Measurements from ENCODE around the gene ABCA13. TPM values are rescaled to one million over a fixed set of nuclear protein-coding genes. Genes with fewer than 3 reads are reported as not detected.

ABCA13 gene
- total RNA-seq, 4 donors from 2014 or later = under 0.01 to 0.26 (median 0.06) TPM; not detected in 1

- intact Hi-C loops (cut with DNase I) = no loop called here
- DNase-seq (ENCODE audit: extremely low spot score) = no peak
- Histone ChIP-seq H3K36me3 (no peaks in the 10 kb centered on the region), H3K9me3 (no peaks in the 10 kb centered on the region), H3K27me3 (no peaks in the 10 kb centered on the region), H3K27ac (replicated peaks in 1 of 4) (no peak overlapping the region), H3K4me3 (no peak overlapping the region), H3K4me1 (no peaks in the 10 kb centered on the region)
- TF ChIP-seq POLR2AphosphoS5 (IDR thresholded peaks at IDR 0.05) = no peak
- no peak for TF ChIP-seq EP300 (IDR thresholded peaks at IDR 0.05)
- no peak for TF ChIP-seq POLR2A (IDR thresholded peaks at IDR 0.05; ENCODE audit: low read depth)
- TF ChIP-seq CTCF (IDR thresholded peaks at IDR 0.05) = no peak
- 50% methylated on average over 2 of the region's 2 CpGs for WGBS
Measured at GRCh38 chr7:48224042-48224441, 52.8 kb downstream of the ABCA13 start.

- intact Hi-C loops (cut with DNase I) = no loop called here
- Histone ChIP-seq H3K36me3 (no peaks in the 10 kb centered on the region), H3K4me3 (no peak overlapping the region), H3K9me3 (no peaks in the 10 kb centered on the region), H3K4me1 (no peaks in the 10 kb centered on the region), H3K27ac (replicated peaks in 1 of 4) (no peak overlapping the region), H3K27me3 (no peaks in the 10 kb centered on the region)
- no peak for TF ChIP-seq POLR2AphosphoS5 (IDR thresholded peaks at IDR 0.05)
- no peak for TF ChIP-seq EP300 (IDR thresholded peaks at IDR 0.05)
- TF ChIP-seq CTCF (IDR thresholded peaks at IDR 0.05) = no peak
- no peak for TF ChIP-seq POLR2A (IDR thresholded peaks at IDR 0.05; ENCODE audit: low read depth)
- no peak for DNase-seq (ENCODE audit: extremely low spot score)
- WGBS = 90% methylated on average over 4 of the region's 4 CpGs
Measured at GRCh38 chr7:48225101-48225500, 53.8 kb downstream of the ABCA13 start.

GRCh38 chr7:48237354-48237753, 66.1 kb downstream of the ABCA13 start:
- TF ChIP-seq EP300 (IDR thresholded peaks at IDR 0.05) (no peak), POLR2A (IDR thresholded peaks at IDR 0.05; ENCODE audit: low read depth) (no peak), CTCF (IDR thresholded peaks at IDR 0.05) (no peak)
- H3K27me3 ChIP-seq = no peaks in the 10 kb centered on the region
- intact Hi-C loops (cut with DNase I) = no loop called here
- H3K27ac ChIP-seq (replicated peaks in 1 of 4) = no peak overlapping the region
- no peaks in the 10 kb centered on the region for H3K36me3 ChIP-seq
- no peak overlapping the region for H3K4me3 ChIP-seq
- no peaks in the 10 kb centered on the region for H3K4me1 ChIP-seq
- peaks cover 0 to 13% (median 2%) of the 10 kb centered on the region in 4 donors for H3K9me3 ChIP-seq
- no peak for DNase-seq (ENCODE audit: extremely low spot score)

GRCh38 chr7:48242846-48243245, 71.6 kb downstream of the ABCA13 start:
- TF ChIP-seq CTCF (IDR thresholded peaks at IDR 0.05) (no peak), EP300 (IDR thresholded peaks at IDR 0.05) (no peak), POLR2AphosphoS5 (IDR thresholded peaks at IDR 0.05) (no peak), POLR2A (IDR thresholded peaks at IDR 0.05; ENCODE audit: low read depth) (no peak)
- no peaks in the 10 kb centered on the region for H3K36me3 ChIP-seq
- no peak overlapping the region for H3K4me3 ChIP-seq
- WGBS = 71% methylated on average over 8 of the region's 8 CpGs
- H3K27ac ChIP-seq (replicated peaks in 1 of 4) = no peak overlapping the region
- DNase-seq (ENCODE audit: extremely low spot score) = no peak
- no peaks in the 10 kb centered on the region for H3K27me3 ChIP-seq
- intact Hi-C loops (cut with DNase I) = no loop called here
- no peaks in the 10 kb centered on the region for H3K4me1 ChIP-seq
- H3K9me3 ChIP-seq = no peaks in the 10 kb centered on the region

- no peaks in the 10 kb centered on the region for H3K36me3 ChIP-seq
- WGBS = 32% methylated on average over 5 of the region's 5 CpGs
- no peak for TF ChIP-seq CTCF (IDR thresholded peaks at IDR 0.05)
- no peak for TF ChIP-seq POLR2A (IDR thresholded peaks at IDR 0.05; ENCODE audit: low read depth)
- no peak for TF ChIP-seq POLR2AphosphoS5 (IDR thresholded peaks at IDR 0.05)
- TF ChIP-seq EP300 (IDR thresholded peaks at IDR 0.05) = no peak
- H3K27ac ChIP-seq (replicated peaks in 1 of 4) = no peak overlapping the region
- H3K27me3 ChIP-seq = no peaks in the 10 kb centered on the region
- no peak overlapping the region for H3K4me3 ChIP-seq
- intact Hi-C loops (cut with DNase I) = no loop called here
- no peak for DNase-seq (ENCODE audit: extremely low spot score)
- no peaks in the 10 kb centered on the region for H3K4me1 ChIP-seq
- H3K9me3 ChIP-seq = no peaks in the 10 kb centered on the region
Measured at GRCh38 chr7:48244864-48245271, 73.6 kb downstream of the ABCA13 start.

Measured in esophagus muscularis mucosa (tissue), 4 donors.